Measurements from ENCODE around the gene RGS10. TPM values are rescaled to one million over a fixed set of nuclear protein-coding genes. Genes with fewer than 3 reads are reported as not detected.

RGS10 gene
- total RNA-seq, 1 experiment from 2014 or later: 16.6 TPM

DNA sequence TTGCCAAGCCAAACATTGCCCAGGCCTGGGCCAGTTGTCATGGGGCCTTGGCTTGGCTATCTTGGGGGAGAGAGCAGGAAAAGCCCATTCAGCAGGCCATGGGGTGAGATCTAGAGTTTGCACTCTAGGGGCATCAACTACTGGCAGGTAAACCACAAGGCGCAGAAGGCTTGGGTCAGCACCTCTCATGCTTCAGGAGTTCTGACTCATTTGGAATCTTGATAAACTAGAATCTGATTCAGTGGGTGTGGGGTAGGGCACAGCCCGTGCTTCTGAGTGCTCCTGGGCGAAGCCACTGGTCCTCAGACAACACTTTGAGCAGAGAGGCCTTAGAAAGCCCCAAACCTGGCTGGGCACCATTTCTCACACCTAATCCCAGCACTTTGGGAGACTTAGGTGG, 81.1 kb downstream of the RGS10 start:
- Histone ChIP-seq H3K4me3 (ENCODE audit: low read depth, low read length, poor library complexity, severe bottlenecking) (no peak overlapping the region), H3K36me3 (ENCODE audit: insufficient read depth, low read length, poor library complexity, severe bottlenecking) (no peaks in the 10 kb centered on the region), H3K27me3 (replicated peaks; ENCODE audit: insufficient read depth, low read depth, low read length, poor library complexity) (no peaks in the 10 kb centered on the region), H3K27ac (ENCODE audit: low read depth, low read length, poor library complexity, severe bottlenecking) (no peak overlapping the region), H3K9me3 (ENCODE audit: low read depth, low read length, poor library complexity, severe bottlenecking) (no peaks in the 10 kb centered on the region), H3K4me1 (ENCODE audit: insufficient read depth, low read length, poor library complexity, severe bottlenecking) (no peaks in the 10 kb centered on the region)
- ChIA-PET CTCF (no interaction called here), POLR2A (ENCODE audit: low non-redundant PET) (no interaction called here)
- intact Hi-C loops (cut with micrococcal nuclease; ENCODE audit: unreplicated experiment): no loop called here
- no peak for DNase-seq (ENCODE audit: low spot score)
- TF ChIP-seq, protein P1, sequence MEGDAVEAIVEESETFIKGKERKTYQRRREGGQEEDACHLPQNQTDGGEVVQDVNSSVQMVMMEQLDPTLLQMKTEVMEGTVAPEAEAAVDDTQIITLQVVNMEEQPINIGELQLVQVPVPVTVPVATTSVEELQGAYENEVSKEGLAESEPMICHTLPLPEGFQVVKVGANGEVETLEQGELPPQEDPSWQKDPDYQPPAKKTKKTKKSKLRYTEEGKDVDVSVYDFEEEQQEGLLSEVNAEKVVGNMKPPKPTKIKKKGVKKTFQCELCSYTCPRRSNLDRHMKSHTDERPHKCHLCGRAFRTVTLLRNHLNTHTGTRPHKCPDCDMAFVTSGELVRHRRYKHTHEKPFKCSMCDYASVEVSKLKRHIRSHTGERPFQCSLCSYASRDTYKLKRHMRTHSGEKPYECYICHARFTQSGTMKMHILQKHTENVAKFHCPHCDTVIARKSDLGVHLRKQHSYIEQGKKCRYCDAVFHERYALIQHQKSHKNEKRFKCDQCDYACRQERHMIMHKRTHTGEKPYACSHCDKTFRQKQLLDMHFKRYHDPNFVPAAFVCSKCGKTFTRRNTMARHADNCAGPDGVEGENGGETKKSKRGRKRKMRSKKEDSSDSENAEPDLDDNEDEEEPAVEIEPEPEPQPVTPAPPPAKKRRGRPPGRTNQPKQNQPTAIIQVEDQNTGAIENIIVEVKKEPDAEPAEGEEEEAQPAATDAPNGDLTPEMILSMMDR (conservative IDR thresholded peaks at IDR 0.05; ENCODE audit: low read depth, low read length): no peak
- TF ChIP-seq EZH2 (IDR thresholded peaks at IDR 0.05; ENCODE audit: borderline replicate concordance, low read depth, low read length, poor library complexity, severe bottlenecking): no peak
- BruUV-seq (replicated peaks): no TSS peak

DNA sequence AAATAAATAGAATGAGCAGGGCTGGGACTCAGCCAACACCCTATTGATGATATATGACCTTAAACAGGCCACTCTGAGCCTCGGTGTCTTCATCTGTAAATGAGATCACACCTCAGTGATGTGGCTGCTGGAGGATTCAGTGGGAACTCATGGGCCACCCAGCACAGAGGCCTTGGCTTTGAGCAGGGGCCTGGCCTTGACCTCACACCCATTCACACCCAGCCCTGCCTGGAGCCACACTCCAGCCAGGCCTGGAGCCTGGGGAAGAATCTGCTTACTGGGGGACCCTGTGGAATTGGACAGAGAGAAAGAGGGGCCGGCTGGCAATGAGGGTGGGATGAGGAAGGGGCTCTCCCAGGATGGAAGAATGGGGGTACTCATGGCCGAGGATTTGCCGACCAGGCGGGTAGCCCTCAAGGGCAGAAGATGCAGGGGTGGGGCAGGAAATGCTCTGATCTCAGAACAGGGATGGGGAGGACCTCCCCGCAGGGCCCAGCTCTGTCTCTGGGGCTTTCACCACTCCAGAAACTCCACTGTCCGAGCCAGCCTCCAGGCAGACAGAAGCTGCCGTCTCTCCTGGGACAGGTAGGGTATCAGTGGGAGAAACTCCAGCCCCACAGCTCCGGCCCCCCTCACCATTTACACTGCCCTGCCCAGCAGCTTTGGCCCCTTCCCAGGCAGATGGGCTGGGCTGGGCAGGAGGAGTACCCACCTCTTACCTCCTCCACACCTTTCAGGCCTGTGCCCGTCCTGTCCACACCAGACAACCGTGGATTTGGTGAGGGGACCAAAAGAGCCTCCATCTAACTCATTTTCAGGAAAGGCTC, 81.9 kb downstream of the RGS10 start:
- no peaks in the 10 kb centered on the region for H3K27me3 ChIP-seq (replicated peaks; ENCODE audit: insufficient read depth, low read depth, low read length, poor library complexity)
- H3K27ac ChIP-seq (ENCODE audit: low read depth, low read length, poor library complexity, severe bottlenecking): no peak overlapping the region
- no peaks in the 10 kb centered on the region for H3K4me1 ChIP-seq (ENCODE audit: insufficient read depth, low read length, poor library complexity, severe bottlenecking)
- BruUV-seq (replicated peaks): no TSS peak
- no peak for TF ChIP-seq EZH2 (IDR thresholded peaks at IDR 0.05; ENCODE audit: borderline replicate concordance, low read depth, low read length, poor library complexity, severe bottlenecking)
- TF ChIP-seq, protein P1 (conservative IDR thresholded peaks at IDR 0.05; ENCODE audit: low read depth, low read length): no peak
- CTCF ChIA-PET: no interaction called here
- intact Hi-C loops (cut with micrococcal nuclease; ENCODE audit: unreplicated experiment): no loop called here
- peaks cover 2% of the 10 kb centered on the region for H3K36me3 ChIP-seq (ENCODE audit: insufficient read depth, low read length, poor library complexity, severe bottlenecking)
- H3K4me3 ChIP-seq (ENCODE audit: low read depth, low read length, poor library complexity, severe bottlenecking): no peak overlapping the region
- no peak for DNase-seq (ENCODE audit: low spot score)
- no peaks in the 10 kb centered on the region for H3K9me3 ChIP-seq (ENCODE audit: low read depth, low read length, poor library complexity, severe bottlenecking)
- POLR2A ChIA-PET (ENCODE audit: low non-redundant PET): no interaction called here

DNA sequence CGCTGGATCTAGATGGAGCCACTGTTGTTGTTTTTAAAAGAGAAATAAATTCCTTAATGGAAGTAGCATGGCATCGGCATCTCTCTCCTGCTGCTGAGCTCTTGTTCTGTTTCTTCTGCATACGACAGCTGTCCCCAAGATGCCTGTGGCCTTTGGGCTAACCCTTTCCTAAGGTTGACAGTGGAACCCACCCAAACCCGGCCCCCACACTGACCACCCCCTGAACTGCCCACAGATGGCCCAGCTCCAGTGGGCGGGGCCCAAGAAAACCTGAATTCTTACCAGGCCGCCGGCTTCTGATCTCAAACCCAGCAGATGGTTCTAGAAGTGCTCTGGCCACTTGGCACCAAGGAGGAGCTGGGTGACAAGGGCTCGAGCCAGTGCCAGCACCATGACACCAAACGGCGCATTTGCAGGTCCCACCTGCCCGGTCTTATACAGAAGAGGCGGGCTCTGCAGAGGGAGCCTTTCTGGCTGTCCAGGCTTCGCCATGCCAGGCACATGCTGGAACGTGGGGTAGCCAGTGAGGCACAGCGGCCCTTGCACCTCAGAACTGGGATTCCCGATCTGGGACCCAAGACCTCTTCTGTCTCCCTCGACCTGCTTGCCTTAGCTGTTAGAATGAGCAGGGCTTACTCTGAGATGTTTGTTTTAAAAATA, 82.7 kb downstream of the RGS10 start:
- intact Hi-C loops (cut with micrococcal nuclease; ENCODE audit: unreplicated experiment): no loop called here
- H3K4me1 ChIP-seq (ENCODE audit: insufficient read depth, low read length, poor library complexity, severe bottlenecking): no peaks in the 10 kb centered on the region
- H3K4me3 ChIP-seq (ENCODE audit: low read depth, low read length, poor library complexity, severe bottlenecking): no peak overlapping the region
- no peak overlapping the region for H3K27ac ChIP-seq (ENCODE audit: low read depth, low read length, poor library complexity, severe bottlenecking)
- ChIA-PET CTCF (no interaction called here), POLR2A (ENCODE audit: low non-redundant PET) (no interaction called here)
- H3K27me3 ChIP-seq (replicated peaks; ENCODE audit: insufficient read depth, low read depth, low read length, poor library complexity): no peaks in the 10 kb centered on the region
- no peak for TF ChIP-seq EZH2 (IDR thresholded peaks at IDR 0.05; ENCODE audit: borderline replicate concordance, low read depth, low read length, poor library complexity, severe bottlenecking)
- TF ChIP-seq, protein P1 (conservative IDR thresholded peaks at IDR 0.05; ENCODE audit: low read depth, low read length): no peak
- peaks cover 3% of the 10 kb centered on the region for H3K36me3 ChIP-seq (ENCODE audit: insufficient read depth, low read length, poor library complexity, severe bottlenecking)
- no TSS peak for BruUV-seq (replicated peaks)
- no peak for DNase-seq (ENCODE audit: low spot score)
- H3K9me3 ChIP-seq (ENCODE audit: low read depth, low read length, poor library complexity, severe bottlenecking): no peaks in the 10 kb centered on the region
